ENCODE data around the gene CD300LB. TPM values are rescaled to one million over a fixed set of nuclear protein-coding genes. Genes with fewer than 3 reads are reported as not detected.

Gene CD300LB
- total RNA-seq, 2 experiments from 2014 or later = not detected

DNA sequence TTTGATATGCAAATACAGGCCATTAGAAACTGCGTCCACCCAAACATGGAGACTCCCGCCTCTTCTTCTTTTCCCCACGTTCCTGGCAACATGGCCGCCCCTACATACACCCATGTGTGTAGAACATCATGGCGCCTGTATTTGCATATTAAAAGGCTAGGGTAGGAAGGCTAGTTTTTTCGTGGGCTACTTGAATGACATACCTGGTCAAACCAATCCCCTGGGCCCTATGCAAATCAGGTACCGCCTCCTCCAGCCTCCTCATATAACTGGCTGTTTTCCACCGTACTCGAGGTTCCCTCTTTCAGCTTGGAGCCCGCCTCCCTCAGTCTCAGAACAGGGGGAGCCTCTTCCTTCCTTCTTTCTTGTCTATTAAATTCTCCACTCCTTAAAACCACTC lies 840 bp upstream of the CD300LB start:
- Histone ChIP-seq H2AFZ (ENCODE audit: low read length) (0 out of 2 replicates have a peak overlapping the region, but pooled peaks have one; percentile 3), H4K20me1 (ENCODE audit: insufficient read depth, low read length) (no peaks in the 10 kb centered on the region), H3K4me2 (ENCODE audit: low read length) (no peak overlapping the region), H3K9me3 (ENCODE audit: low read length) (no peaks in the 10 kb centered on the region), H3K9me2 (ENCODE audit: insufficient read depth, low read length) (no peaks in the 10 kb centered on the region), H3K36me3 (ENCODE audit: insufficient read depth, low read length) (no peaks in the 10 kb centered on the region), H3K4me3 (ENCODE audit: low read depth, low read length, poor library complexity, severe bottlenecking) (no peak overlapping the region), H3K79me2 (ENCODE audit: insufficient read depth, low read depth, low read length) (no peaks in the 10 kb centered on the region), H3K4me1 (ENCODE audit: insufficient read depth, low read length, poor library complexity, severe bottlenecking) (no peaks in the 10 kb centered on the region), H3K27ac (ENCODE audit: low read depth, low read length, poor library complexity, severe bottlenecking) (no peak overlapping the region)
- ChIA-PET CTCF (ENCODE audit: unreplicated experiment) (no interaction called here), POLR2A (interaction anchor here (0.7 kb wide), 1 partner anchor 163 kb away, joined by 5 read pairs; no protein-coding TSS in a partner anchor)
- BruUV-seq (replicated peaks) = no TSS peak
- intact Hi-C loops (cut with micrococcal nuclease; ENCODE audit: unreplicated experiment) = no loop called here
- DNase-seq (ENCODE audit: low spot score) = peak; percentile 14
- TF ChIP-seq EZH2phosphoT487 (IDR thresholded peaks at IDR 0.05; ENCODE audit: borderline replicate concordance, low read depth, low read length) = no peak
- TF ChIP-seq, protein P1, sequence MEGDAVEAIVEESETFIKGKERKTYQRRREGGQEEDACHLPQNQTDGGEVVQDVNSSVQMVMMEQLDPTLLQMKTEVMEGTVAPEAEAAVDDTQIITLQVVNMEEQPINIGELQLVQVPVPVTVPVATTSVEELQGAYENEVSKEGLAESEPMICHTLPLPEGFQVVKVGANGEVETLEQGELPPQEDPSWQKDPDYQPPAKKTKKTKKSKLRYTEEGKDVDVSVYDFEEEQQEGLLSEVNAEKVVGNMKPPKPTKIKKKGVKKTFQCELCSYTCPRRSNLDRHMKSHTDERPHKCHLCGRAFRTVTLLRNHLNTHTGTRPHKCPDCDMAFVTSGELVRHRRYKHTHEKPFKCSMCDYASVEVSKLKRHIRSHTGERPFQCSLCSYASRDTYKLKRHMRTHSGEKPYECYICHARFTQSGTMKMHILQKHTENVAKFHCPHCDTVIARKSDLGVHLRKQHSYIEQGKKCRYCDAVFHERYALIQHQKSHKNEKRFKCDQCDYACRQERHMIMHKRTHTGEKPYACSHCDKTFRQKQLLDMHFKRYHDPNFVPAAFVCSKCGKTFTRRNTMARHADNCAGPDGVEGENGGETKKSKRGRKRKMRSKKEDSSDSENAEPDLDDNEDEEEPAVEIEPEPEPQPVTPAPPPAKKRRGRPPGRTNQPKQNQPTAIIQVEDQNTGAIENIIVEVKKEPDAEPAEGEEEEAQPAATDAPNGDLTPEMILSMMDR (conservative IDR thresholded peaks at IDR 0.05; ENCODE audit: low read length) = no peak

DNA sequence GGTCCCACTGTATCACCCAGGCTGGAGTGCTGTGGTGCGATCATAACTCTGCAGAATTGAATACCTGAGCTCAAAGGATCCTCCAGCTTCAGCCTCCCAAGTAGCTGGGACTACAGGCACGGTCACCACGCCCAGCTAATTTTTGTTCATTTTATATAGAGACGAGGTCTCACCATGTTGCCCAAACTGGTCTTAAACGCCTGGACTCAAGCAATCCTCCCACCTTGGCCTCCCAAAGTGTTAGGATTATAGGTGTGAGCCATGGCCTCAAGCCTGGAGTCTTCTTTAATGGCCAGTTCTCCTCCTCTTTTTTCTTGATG lies 484 bp downstream of the CD300LB start:
- no peaks in the 10 kb centered on the region for H3K79me2 ChIP-seq (ENCODE audit: insufficient read depth, low read depth, low read length)
- H3K4me2 ChIP-seq (ENCODE audit: low read length) = no peak overlapping the region
- H3K9me3 ChIP-seq (ENCODE audit: low read length) = no peaks in the 10 kb centered on the region
- CTCF ChIA-PET (ENCODE audit: unreplicated experiment) = no interaction called here
- POLR2A ChIA-PET = no interaction called here
- no peak overlapping the region for H2AFZ ChIP-seq (ENCODE audit: low read length)
- H3K4me3 ChIP-seq (ENCODE audit: low read depth, low read length, poor library complexity, severe bottlenecking) = no peak overlapping the region
- no peak overlapping the region for H3K27ac ChIP-seq (ENCODE audit: low read depth, low read length, poor library complexity, severe bottlenecking)
- H4K20me1 ChIP-seq (ENCODE audit: insufficient read depth, low read length) = no peaks in the 10 kb centered on the region
- intact Hi-C loops (cut with micrococcal nuclease; ENCODE audit: unreplicated experiment) = no loop called here
- no peaks in the 10 kb centered on the region for H3K36me3 ChIP-seq (ENCODE audit: insufficient read depth, low read length)
- no peaks in the 10 kb centered on the region for H3K9me2 ChIP-seq (ENCODE audit: insufficient read depth, low read length)
- no TSS peak for BruUV-seq (replicated peaks)
- H3K4me1 ChIP-seq (ENCODE audit: insufficient read depth, low read length, poor library complexity, severe bottlenecking) = no peaks in the 10 kb centered on the region
- DNase-seq (ENCODE audit: low spot score) = no peak
- TF ChIP-seq, protein P1 (conservative IDR thresholded peaks at IDR 0.05; ENCODE audit: low read length) = no peak
- no peak for TF ChIP-seq EZH2phosphoT487 (IDR thresholded peaks at IDR 0.05; ENCODE audit: borderline replicate concordance, low read depth, low read length)

DNA sequence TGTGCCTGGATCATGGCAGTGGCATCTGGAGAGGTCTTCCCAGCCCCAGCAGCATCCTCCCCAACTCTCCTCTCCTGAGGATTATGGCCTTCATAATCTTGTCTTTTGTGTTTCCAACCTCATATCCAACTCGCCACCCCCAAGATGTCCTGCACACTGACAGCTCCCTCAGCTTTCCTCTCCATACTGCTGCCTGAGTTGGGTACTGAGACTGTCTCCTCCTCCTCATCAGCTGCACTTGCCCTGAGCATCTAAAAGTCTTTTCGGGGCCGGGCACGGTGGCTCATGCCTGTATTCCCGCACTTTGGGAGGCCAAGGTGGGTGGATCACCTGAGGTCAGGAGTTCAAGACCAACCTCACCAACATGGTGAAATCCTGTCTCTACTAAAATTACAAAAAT lies 2.0 kb downstream of the CD300LB start:
- ChIA-PET CTCF (ENCODE audit: unreplicated experiment) (no interaction called here), POLR2A (interaction anchor here (1.0 kb wide), 1 partner anchor 75 kb away, joined by 3 read pairs; no protein-coding TSS in a partner anchor)
- H3K27ac ChIP-seq (ENCODE audit: low read depth, low read length, poor library complexity, severe bottlenecking) = no peak overlapping the region
- intact Hi-C loops (cut with micrococcal nuclease; ENCODE audit: unreplicated experiment) = no loop called here
- H3K4me2 ChIP-seq (ENCODE audit: low read length) = no peak overlapping the region
- no peaks in the 10 kb centered on the region for H3K79me2 ChIP-seq (ENCODE audit: insufficient read depth, low read depth, low read length)
- TF ChIP-seq, protein P1 (conservative IDR thresholded peaks at IDR 0.05; ENCODE audit: low read length) = no peak
- TF ChIP-seq EZH2phosphoT487 (IDR thresholded peaks at IDR 0.05; ENCODE audit: borderline replicate concordance, low read depth, low read length) = no peak
- DNase-seq (ENCODE audit: low spot score) = no peak
- H4K20me1 ChIP-seq (ENCODE audit: insufficient read depth, low read length) = no peaks in the 10 kb centered on the region
- no peak overlapping the region for H3K4me3 ChIP-seq (ENCODE audit: low read depth, low read length, poor library complexity, severe bottlenecking)
- H3K9me2 ChIP-seq (ENCODE audit: insufficient read depth, low read length) = no peaks in the 10 kb centered on the region
- no TSS peak for BruUV-seq (replicated peaks)
- H3K9me3 ChIP-seq (ENCODE audit: low read length) = no peaks in the 10 kb centered on the region
- no peak overlapping the region for H2AFZ ChIP-seq (ENCODE audit: low read length)
- no peaks in the 10 kb centered on the region for H3K36me3 ChIP-seq (ENCODE audit: insufficient read depth, low read length)
- no peaks in the 10 kb centered on the region for H3K4me1 ChIP-seq (ENCODE audit: insufficient read depth, low read length, poor library complexity, severe bottlenecking)

Measured in OCI-LY7 (cell line).